Dermis blood vessel endothelial cell (primary cell): ENCODE data around the gene ZBTB7C. TPM values are rescaled to one million over a fixed set of nuclear protein-coding genes. Genes with fewer than 3 reads are reported as not detected.

ENCODE experiments used
- DNase-seq: peaks from one replicate; pipeline ENCODE4 v3.0.0; 2010
- total RNA-seq: library from RNA; depleted of rRNA; stranded (reverse); fragments of >200 nt; gene quantifications from 2 replicates; pipeline ENCODE4 v1.2.3, GENCODE V29; 2014

The ZBTB7C gene
- total RNA-seq, 1 donor from 2014 or later, result not detected

- no peak for DNase-seq
Measured at GRCh38 chr18:48182779-48183178, 226.4 kb downstream of the ZBTB7C start.

DNA sequence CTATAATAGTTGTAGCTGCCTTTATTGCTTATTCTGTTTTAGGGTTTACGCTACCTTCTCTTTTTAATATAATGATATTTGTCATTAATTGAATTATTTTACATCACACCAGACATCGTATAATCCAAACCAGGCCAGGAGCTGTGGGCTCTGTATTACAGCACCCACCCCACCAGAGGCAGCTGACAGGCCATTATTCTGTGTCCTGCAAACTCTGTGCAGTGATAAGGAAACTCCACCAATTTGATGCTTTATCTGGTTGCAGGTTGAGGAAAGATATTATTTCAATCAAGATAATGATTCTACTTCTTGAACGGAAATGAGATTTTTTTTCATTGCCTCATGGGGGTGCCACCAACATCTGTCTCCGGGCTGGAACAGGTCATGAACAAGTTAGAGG, 227.3 kb downstream of the ZBTB7C start:
- DNase-seq, result no peak

GRCh38 chr18:48181087-48181823, 227.9 kb downstream of the ZBTB7C start:
- no peak for DNase-seq

DNA sequence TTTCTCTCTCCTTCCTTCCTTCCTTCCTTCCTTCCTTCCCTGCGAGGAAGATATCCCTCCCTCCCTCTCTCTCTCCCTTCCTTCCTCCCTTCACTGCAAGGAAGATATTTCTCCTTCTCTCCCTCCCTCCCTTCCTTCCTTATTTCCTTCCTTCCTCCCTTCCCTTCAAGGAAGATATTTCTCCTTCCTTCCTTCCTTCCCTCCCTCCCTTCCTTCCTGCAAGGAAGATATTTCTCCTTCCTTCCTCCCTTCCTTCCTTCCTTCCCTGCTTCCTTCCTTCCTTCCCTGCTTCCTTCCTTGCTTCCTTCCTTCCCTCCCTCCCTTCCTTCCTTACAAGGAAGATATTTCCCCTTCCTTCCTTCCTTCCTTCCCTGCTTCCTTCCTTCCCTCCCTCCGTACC, 229.5 kb downstream of the ZBTB7C start:
- DNase-seq, result no peak

GRCh38 chr18:48179001-48179400, 230.2 kb downstream of the ZBTB7C start:
- no peak for DNase-seq

DNA sequence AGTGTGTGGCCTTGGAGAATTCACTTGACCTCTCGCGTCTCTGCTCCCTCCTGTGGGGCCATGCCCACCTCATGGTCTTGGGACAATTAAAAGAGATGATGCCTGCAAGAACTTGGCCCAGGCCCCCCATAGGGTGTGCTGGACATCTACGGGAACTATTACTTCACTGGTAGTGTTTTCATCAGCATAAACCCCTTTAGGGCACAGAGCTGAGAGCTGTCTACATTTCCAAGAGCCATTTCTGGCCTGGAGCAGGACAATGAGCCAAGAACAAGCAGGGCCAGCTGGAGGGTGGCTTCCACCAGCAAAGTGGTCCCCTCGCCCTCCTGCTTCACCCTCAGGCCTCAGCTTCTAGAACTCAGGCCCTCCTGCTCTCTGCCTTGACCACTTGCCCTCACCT, 232.3 kb downstream of the ZBTB7C start:
- DNase-seq, result no peak

GRCh38 chr18:48173557-48173956, 235.6 kb downstream of the ZBTB7C start:
- no peak for DNase-seq

- no peak for DNase-seq
Measured at GRCh38 chr18:48172226-48173006, 236.8 kb downstream of the ZBTB7C start.

DNA sequence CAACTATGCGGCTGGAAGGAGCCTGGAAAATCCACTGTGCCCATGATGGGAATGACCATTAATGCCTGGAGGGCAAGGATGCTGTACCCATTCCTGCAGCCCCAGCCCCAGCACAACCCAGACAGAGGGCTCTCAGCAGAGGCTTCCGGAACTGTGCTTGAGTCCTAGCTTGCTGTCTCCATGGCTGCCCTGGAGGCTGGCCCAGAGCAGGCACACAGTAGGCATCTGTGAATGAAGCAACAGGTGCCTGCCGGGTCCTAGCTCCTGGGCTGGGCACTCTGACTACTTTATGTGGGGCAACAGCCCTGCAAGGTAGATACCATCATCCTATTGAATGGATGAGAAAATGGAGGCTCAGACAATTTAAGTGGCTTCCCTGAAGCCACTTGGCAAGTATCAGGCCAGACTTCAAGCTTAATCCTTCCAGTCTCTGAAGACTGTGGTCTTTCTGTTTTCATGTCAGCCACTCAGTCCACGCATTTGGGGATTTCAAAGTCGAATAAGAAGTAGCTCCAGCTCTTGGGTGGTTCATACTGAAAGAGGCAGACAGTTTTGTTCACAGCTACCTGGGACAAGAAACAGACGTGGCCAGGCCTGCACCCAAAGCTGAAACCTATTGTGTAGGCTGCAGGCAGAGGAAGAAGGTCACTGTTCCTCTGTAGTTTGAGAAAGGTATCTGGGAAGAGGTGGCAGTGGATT, 237.5 kb downstream of the ZBTB7C start:
- no peak for DNase-seq

DNA sequence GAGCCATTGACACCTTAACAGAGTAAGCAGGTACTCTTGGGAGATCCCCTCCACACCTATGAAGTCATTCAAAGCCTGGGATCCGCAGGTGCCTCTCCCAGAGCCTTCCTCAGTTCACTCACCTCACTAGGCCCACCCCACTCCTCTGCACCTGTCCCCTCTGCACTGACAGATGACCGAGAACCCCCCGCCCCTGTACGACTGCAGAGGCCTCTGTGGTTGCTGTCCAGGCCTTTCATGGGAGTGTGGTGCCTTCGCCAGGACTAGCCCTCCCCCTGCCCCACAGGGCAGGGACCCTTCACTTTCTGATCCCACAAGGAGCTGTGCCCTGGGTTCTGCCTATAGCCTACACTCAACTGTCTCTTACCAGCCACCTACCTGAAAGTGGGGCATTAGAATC, 238.5 kb downstream of the ZBTB7C start:
- DNase-seq, result no peak

DNA sequence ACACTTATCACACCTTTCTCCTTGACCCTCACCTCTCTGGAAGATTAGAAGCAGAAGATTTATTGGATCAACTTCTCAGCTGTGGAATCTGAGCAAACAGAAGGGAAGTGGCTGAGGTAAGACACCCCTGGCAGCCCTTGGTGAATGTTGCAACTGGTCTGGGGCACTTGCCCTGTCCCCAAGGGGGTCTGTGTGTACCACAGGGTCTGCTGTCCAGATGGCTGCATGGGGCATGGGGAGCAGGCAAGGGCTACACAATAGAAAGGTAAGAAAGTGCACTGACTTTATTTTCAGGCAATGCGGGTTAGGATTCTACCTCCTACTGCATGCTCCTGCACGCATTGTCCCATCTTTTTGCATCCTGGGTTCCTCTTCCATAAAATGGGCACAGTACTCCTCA, 240.3 kb downstream of the ZBTB7C start:
- DNase-seq, result no peak

DNA sequence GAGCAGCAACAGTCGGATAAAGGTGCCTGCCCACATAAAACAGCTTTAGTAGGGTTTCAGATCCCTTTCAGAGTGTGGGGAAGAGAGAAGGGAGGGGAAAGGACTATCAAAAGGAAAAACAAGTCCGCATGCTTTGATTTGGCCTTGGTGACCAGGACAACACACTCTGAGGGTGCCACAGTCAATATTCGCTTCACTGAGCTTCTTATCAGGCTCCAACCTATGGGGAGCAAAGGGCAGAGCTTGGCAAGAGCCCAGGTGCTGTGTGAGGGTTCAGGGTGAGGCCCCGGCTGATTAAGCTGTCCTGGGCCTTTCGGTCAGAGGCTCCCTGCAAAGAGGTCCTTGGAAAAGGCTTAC, 241.3 kb downstream of the ZBTB7C start:
- DNase-seq, result no peak

- DNase-seq, result no peak
Measured at GRCh38 chr18:48166336-48166875, 242.8 kb downstream of the ZBTB7C start.

DNA sequence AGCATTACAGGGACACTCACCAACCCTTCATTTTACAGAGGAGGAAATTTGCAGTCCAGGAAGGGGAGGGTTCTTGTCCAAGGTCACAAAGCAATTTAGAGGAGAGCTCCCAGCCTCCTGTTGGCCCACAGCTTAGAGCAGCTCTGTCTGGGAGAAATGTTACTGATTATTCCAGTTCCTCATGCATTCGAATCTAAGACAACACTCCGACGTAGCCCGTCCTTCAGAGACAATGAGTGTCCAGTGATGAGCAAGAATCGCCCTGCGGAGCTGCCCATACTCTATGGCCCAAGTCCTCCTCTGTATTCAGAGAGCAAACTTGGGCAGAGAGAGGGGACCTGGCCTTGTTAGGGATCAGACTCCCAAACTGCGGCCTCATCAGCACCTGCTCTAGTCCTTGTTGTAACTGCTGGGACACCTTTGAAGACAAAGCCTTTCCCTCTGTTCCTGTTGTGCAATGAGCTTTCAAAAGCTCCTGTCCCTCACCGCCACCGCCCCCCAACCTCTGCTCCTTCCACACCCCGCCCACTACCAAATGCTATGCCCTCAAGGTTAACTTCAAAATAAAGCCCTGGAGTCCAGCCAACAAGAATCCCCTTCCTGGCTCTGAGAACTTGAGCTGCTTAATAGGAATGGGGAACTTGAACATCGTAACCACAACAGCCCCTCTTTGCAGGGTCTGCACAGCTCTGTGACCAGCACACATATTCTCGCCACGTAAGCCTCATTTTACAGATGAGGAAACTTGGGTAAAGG, 243.9 kb downstream of the ZBTB7C start:
- DNase-seq, result no peak

- no peak for DNase-seq
Measured at GRCh38 chr18:48164701-48165100, 244.5 kb downstream of the ZBTB7C start.

- no peak for DNase-seq
Measured at GRCh38 chr18:48164116-48164515, 245.1 kb downstream of the ZBTB7C start.

DNA sequence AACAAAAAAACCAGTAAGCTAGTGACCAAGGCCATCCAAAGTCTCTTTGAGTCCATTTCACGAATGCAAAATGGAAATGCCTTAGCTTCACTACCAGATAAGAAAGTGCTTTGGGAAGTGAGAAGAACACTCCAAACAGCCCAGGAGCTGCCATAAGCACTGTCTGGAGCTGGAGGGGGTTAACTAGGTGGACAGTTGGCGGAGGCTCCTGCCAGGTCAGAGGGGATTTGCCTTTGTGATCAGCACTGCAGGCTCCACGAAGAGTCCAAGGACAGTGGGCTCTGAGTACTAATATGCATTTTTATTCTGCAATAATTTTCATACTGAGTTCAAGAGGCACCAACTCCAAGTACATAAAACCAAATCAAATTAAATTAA, 245.5 kb downstream of the ZBTB7C start:
- no peak for DNase-seq

DNA sequence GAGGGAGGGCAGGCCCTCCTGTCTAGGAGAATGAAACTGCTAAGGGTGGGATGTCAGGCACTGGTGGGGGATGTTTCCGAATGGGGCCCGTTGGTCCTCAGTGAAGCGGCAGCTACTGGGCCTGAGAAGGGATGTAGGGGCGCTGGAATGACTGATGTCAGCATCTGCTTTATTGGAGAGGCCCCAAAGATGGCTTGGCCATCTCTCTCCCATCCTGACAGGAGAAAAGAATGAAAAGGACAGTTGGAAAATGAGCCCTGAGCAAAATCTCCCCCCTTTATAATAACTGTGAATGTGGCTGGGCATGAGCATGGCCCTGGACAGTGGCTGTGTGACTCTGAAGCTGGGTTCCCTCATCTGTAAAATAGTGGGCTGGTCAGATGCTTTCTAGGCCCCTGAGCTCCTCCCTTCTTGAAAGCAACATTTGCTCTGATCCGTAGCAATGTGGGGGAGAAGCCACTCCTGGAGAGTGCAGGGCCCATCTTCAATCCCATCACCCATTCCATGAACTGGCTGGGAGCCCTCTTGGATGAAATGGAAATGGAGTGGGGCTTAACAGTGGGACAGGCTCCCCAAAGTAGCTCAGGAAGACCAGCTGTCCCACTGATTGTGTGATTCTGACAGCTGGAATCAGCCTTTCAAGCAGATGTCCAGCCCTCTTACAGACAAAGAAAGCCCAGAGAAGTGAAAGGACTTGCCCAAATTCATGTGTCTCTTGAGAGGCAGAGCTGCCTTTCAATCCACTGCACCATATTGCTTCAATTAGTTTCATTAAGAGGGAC, 246.0 kb downstream of the ZBTB7C start:
- DNase-seq, result no peak

- peak; percentile 3 for DNase-seq
Measured at GRCh38 chr18:48161911-48162698, 247.1 kb downstream of the ZBTB7C start.

DNA sequence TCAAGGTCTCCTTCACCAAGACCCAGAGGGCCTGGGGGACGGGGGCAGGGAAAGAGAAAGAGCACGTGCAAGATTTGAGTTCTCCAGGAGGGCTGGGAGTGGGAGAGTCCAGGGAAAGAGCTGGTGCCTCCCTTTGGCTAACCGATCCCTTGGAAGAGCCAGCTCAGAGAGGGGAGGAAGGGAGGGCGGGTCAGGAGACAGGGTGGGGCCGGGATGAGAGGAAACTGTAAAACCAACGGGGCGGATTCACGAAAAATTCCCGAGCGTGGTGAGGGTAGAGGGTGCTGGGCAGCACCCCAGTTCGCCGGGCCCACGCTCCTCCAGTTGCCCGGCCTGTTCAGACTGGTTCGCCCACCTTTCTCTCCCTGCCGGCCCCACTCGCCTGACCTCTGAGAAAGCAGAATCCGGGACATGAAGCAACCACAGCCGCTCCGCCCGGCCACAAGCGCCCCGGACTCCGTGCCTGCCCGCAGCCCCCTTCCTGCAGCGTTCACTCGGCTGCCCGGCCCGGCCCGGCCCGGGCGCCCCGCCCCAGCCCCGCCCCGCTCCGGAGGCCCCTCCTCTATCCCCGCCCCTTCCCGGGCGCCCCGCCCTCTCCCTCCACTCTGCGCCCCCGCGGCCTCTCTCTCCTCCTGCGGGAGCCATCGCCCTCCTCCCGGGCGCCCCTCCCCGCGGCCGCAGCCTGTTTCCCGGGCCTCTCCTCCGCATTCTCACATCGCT, 247.8 kb downstream of the ZBTB7C start:
- DNase-seq, result peak; percentile 47
